HL-60 (cell line): ENCODE measurements around the gene F7.

Source experiments
- DNase-seq, 2 experiments: peaks; one replicate each; pipeline ENCODE4 v3.0.0-alpha.2; 2010 to 2020; ENCODE audit warnings: low read depth in 1 of 2, low spot score in 1 of 2
- H3K27ac ChIP-seq: fragments of 250-450 bp; sonication (Bioruptor Pico); replicated peaks from 2 replicates; pipeline ENCODE4 v1.5.1; 2020; ENCODE audit warnings: mild to moderate bottlenecking, moderate library complexity
- H3K27me3 ChIP-seq: fragments of 250-450 bp; sonication (Bioruptor Pico); 2 replicates; pipeline ENCODE4 v1.5.1; 2021; ENCODE audit warnings: mild to moderate bottlenecking, moderate library complexity; ENCODE audit not compliant: insufficient read depth, poor library complexity, severe bottlenecking
- H3K4me3 ChIP-seq: replicated peaks from 2 replicates; pipeline ENCODE4 v1.5.1; 2011; ENCODE audit warnings: mild to moderate bottlenecking, control low read depth, low read length; ENCODE audit not compliant: insufficient read depth
- GABPA ChIP-seq: IDR thresholded peaks from 2 replicates; pipeline ENCODE4 v1.6.1; 2012; ENCODE audit warnings: low read depth
- POLR2AphosphoS5 ChIP-seq: IDR thresholded peaks from 2 replicates; pipeline ENCODE4 v1.6.1; 2012; ENCODE audit warnings: low read depth
- REST ChIP-seq: IDR thresholded peaks from 2 replicates; pipeline ENCODE4 v1.6.1; 2012; ENCODE audit warnings: low read depth; ENCODE audit not compliant: insufficient replicate concordance
- SPI1 ChIP-seq: IDR thresholded peaks from 2 replicates; pipeline ENCODE4 v1.6.1; 2012; ENCODE audit warnings: low read depth, mild to moderate bottlenecking, borderline replicate concordance
- TF ChIP-seq, protein P1 (sequence below): IDR thresholded peaks from one replicate; pipeline ENCODE4 v1.5.1; 2011; ENCODE audit warnings: low read length, control low read depth, inconsistent platforms; ENCODE audit not compliant: insufficient read depth

Gene F7

GRCh38 chr13:113064000-113064533, 41.5 kb upstream of the F7 start:
- no peak overlapping the region for H3K27ac ChIP-seq
- H3K4me3 ChIP-seq: no peak overlapping the region
- no peak for DNase-seq
- no peaks in the 10 kb centered on the region for H3K27me3 ChIP-seq
- no peak for TF ChIP-seq REST
- no peak for TF ChIP-seq GABPA
- TF ChIP-seq SPI1: no peak
- TF ChIP-seq, protein P1, sequence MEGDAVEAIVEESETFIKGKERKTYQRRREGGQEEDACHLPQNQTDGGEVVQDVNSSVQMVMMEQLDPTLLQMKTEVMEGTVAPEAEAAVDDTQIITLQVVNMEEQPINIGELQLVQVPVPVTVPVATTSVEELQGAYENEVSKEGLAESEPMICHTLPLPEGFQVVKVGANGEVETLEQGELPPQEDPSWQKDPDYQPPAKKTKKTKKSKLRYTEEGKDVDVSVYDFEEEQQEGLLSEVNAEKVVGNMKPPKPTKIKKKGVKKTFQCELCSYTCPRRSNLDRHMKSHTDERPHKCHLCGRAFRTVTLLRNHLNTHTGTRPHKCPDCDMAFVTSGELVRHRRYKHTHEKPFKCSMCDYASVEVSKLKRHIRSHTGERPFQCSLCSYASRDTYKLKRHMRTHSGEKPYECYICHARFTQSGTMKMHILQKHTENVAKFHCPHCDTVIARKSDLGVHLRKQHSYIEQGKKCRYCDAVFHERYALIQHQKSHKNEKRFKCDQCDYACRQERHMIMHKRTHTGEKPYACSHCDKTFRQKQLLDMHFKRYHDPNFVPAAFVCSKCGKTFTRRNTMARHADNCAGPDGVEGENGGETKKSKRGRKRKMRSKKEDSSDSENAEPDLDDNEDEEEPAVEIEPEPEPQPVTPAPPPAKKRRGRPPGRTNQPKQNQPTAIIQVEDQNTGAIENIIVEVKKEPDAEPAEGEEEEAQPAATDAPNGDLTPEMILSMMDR: no peak
- no peak for TF ChIP-seq POLR2AphosphoS5

- no peaks in the 10 kb centered on the region for H3K27me3 ChIP-seq
- no peak overlapping the region for H3K4me3 ChIP-seq
- DNase-seq: no peak
- no peak overlapping the region for H3K27ac ChIP-seq
- TF ChIP-seq SPI1 (no peak), REST (no peak), POLR2AphosphoS5 (no peak), GABPA (no peak)
- TF ChIP-seq, protein P1: no peak
Observed at GRCh38 chr13:113064534-113065405, 40.8 kb upstream of the F7 start.

GRCh38 chr13:113065406-113066141, 40.0 kb upstream of the F7 start:
- Histone ChIP-seq H3K27me3 (no peaks in the 10 kb centered on the region), H3K27ac (no peak overlapping the region), H3K4me3 (no peak overlapping the region)
- DNase-seq: no peak
- TF ChIP-seq, protein P1: no peak
- no peak for TF ChIP-seq SPI1
- TF ChIP-seq GABPA: no peak
- TF ChIP-seq REST: no peak
- no peak for TF ChIP-seq POLR2AphosphoS5
